Cardiac muscle cell (in vitro differentiated cells and primary cell): Measurements from ENCODE around the gene MAP3K7. TPM values are rescaled to one million over a fixed set of nuclear protein-coding genes. Genes with fewer than 3 reads are reported as not detected.

Source experiments
- DNase-seq, 2 donors: peaks; one replicate each; pipeline versions ENCODE4 v3.0.0 to v3.0.0-alpha.2; 2010 to 2017; ENCODE audit warnings: low read depth in 1 of 2, low spot score in 1 of 2
- H3K27ac ChIP-seq: fragments of 200-600 bp; sonication (generic); 2 replicates; pipeline ENCODE4 v1.5.1; 2016
- H3K27me3 ChIP-seq: fragments of 200-600 bp; sonication (generic); 2 replicates; pipeline ENCODE4 v1.6.0; 2016; ENCODE audit warnings: control low read depth
- H3K36me3 ChIP-seq: fragments of 200-600 bp; sonication (generic); 2 replicates; pipeline ENCODE4 v1.5.1; 2016; ENCODE audit warnings: control low read depth
- H3K4me1 ChIP-seq: fragments of 200-600 bp; sonication (generic); 2 replicates; pipeline ENCODE4 v1.8.1; 2017; ENCODE audit warnings: low read depth, mild to moderate bottlenecking, mixed run types
- H3K4me3 ChIP-seq: fragments of 200-600 bp; sonication (generic); 2 replicates; pipeline ENCODE4 v1.5.1; 2016; ENCODE audit warnings: mild to moderate bottlenecking
- H3K9me3 ChIP-seq: fragments of 200-600 bp; sonication (generic); 2 replicates; pipeline ENCODE4 v1.5.1; 2017; ENCODE audit warnings: low read depth, mild to moderate bottlenecking, control low read depth
- CTCF ChIP-seq: IDR thresholded peaks from 2 replicates; pipeline ENCODE4 v1.5.1; 2012; ENCODE audit warnings: low read depth, mild to moderate bottlenecking, low read length
- polyA plus RNA-seq: library from polyadenylated mRNA; unstranded; fragments of >200 nt; fragmentation: Nextera tagmentation; extraction: Ambion mirVana; gene quantifications from 2 replicates; pipeline ENCODE4 v1.2.1, GENCODE V29; 2016
- total RNA-seq: library from RNA; depleted of rRNA; stranded (reverse); fragments of >200 nt; gene quantifications from 2 replicates; pipeline ENCODE4 v1.2.3, GENCODE V29; 2016

MAP3K7 gene
- total and polyA plus RNA-seq, 2 experiments from 2014 or later, result 31.9 to 37.6 TPM

- DNase-seq, result no peak
- H3K9me3 ChIP-seq, result no peaks in the 10 kb centered on the region
- no peak overlapping the region for H3K4me3 ChIP-seq
- TF ChIP-seq CTCF, result no peak
- no peaks in the 10 kb centered on the region for H3K36me3 ChIP-seq
- no peaks in the 10 kb centered on the region for H3K27me3 ChIP-seq
- H3K27ac ChIP-seq, result no peak overlapping the region
- peaks cover 4% of the 10 kb centered on the region for H3K4me1 ChIP-seq
These were observed 123.0 kb downstream of the MAP3K7 start for GRCh38 chr6:90463874-90464273.
